SK-N-SH (cell line): ENCODE measurements around the gene MAD1L1.

Source experiments
- CTCF ChIP-seq: fragments of 200-600 bp; sonication (generic); IDR thresholded peaks from 2 replicates; pipeline ENCODE4 v1.6.1; 2017; ENCODE audit warnings: antibody characterized with exemption, mild to moderate bottlenecking, moderate library complexity
- EP300 ChIP-seq, 2 experiments: IDR thresholded peaks; 2 replicates each; pipeline versions ENCODE4 v1.4.0 to v1.6.1; 2012; ENCODE audit warnings: borderline replicate concordance in 1 of 2, low read depth in 1 of 2, low read length in 1 of 2
- GATA2 ChIP-seq: sonication (generic); formaldehyde crosslinking; IDR thresholded peaks from 2 replicates; pipeline ENCODE4 v1.5.0; 2020; ENCODE audit warnings: mild to moderate bottlenecking, missing genetic modification reagents
- NRF1 ChIP-seq: IDR thresholded peaks from 2 replicates; pipeline ENCODE4 v1.6.1; 2012; ENCODE audit warnings: low read depth, mild to moderate bottlenecking, low read length
- POLR2AphosphoS5 ChIP-seq: IDR thresholded peaks from 2 replicates; pipeline ENCODE4 v1.6.1; 2012; ENCODE audit warnings: low read depth, low read length
- RAD21 ChIP-seq: IDR thresholded peaks from 2 replicates; pipeline ENCODE4 v1.6.1; 2012; ENCODE audit warnings: mild to moderate bottlenecking, low read length
- REST ChIP-seq: IDR thresholded peaks from 2 replicates; pipeline ENCODE4 v1.6.1; 2012; ENCODE audit warnings: mild to moderate bottlenecking, low read depth, low read length, moderate library complexity
- RXRA ChIP-seq: IDR thresholded peaks from 2 replicates; pipeline ENCODE4 v1.4.0; 2012; ENCODE audit warnings: low read depth, mild to moderate bottlenecking, borderline replicate concordance
- SIN3A ChIP-seq: IDR thresholded peaks from 2 replicates; pipeline ENCODE4 v1.6.1; 2012; ENCODE audit warnings: low read depth, mild to moderate bottlenecking, low read length, moderate library complexity, borderline replicate concordance
- TAF1 ChIP-seq: IDR thresholded peaks from 2 replicates; pipeline ENCODE4 v1.6.1; 2012; ENCODE audit warnings: low read depth, mild to moderate bottlenecking, low read length, moderate library complexity, borderline replicate concordance
- USF2 ChIP-seq: fragments of 150-350 bp; IDR thresholded peaks from 2 replicates; pipeline ENCODE4 v1.6.1; 2017; ENCODE audit warnings: antibody characterized with exemption, low read length, low read depth, borderline replicate concordance
- YY1 ChIP-seq: IDR thresholded peaks from 2 replicates; pipeline ENCODE4 v1.4.0; 2012; ENCODE audit warnings: low read depth, mild to moderate bottlenecking

DNA sequence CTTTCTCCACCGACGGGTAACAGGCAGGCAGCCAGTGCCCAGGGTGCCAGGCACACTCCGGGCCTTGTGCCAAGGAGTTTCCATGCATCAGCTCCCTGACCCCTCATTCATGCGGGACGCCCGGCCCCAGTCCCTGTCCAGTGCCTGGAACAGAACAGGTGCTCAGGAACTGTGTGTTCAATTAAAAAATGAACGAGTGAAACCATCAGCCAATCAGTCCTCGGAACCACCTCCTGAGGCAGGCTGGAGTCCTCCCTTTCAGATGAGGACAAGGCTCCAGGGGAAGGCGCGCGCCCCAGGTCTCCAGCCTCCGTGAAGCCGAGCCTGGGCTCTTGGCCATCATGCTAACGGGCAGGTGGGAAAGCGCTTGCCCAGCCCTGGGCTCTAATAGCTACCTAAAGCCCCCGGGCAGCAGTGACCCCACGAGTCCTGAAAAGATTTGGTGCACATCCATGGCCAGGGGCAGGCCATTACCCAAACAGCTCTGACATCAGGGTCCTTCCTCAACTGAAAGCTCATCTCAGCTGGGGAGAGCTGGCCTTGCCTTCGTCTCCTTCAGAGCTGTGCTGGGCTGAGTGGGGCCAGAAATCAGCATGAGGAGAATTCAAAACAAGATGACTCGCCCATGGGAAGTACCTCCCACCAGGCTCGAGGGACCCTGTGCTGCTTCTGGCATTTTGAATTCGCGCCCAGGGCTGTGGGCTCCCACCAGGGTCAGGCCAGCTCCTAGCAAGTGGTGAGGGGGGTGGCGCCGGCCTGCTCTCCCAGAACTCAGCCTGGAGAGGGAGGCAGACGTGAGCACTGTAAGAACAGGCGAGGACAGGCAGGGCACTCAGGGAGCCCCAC, 200.5 kb downstream of the MAD1L1 start:
- no peak for TF ChIP-seq YY1
- TF ChIP-seq CTCF, result no peak
- no peak for TF ChIP-seq POLR2AphosphoS5
- no peak for TF ChIP-seq USF2
- TF ChIP-seq REST, result no peak
- no peak for TF ChIP-seq EP300 (IDR thresholded peaks at IDR 0.05; ENCODE audit: borderline replicate concordance in 1 of 2, low read depth in 1 of 2, low read length in 1 of 2)
- no peak for TF ChIP-seq TAF1
- no peak for TF ChIP-seq NRF1
- no peak for TF ChIP-seq RAD21
- TF ChIP-seq GATA2 (CRISPR knock-in tag), result no peak
- no peak for TF ChIP-seq SIN3A
- no peak for TF ChIP-seq RXRA
